DMS153 (cell line): Measurements from ENCODE around the gene RNF4.
"Not testable (repeated sequence)": the region's sequence is repeated elsewhere in the genome, so short reads cannot be mapped to it uniquely, and the experiment has no call there.

Experiments used
- DNase-seq: peaks from one replicate; lab custom pipeline; 2025; lab: John Stamatoyannopoulos, UW

Gene RNF4

DNA sequence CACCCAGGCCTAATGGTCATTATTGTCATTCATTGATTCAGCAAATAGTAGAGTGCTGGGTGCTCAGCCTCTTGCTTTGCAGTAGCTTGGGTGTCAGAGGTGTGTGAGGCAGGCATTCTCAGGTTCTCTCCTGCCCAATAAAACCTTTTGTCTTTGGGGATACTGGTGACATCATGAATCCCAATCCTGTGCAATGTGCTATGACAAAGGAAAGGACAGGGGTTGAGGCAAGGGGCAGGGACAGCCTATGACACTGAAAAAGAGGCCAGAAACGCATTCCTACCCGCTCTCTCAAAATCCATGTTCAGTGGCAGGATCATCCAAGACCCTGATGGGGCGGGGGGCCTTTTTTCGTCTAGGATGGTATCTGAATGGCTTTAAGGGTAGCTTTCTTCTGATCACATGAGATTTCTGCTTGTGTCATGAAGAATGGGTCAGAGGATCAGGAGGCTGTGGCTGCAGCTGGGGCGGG lies 66.0 kb downstream of the RNF4 start:
- no peak for DNase-seq

DNA sequence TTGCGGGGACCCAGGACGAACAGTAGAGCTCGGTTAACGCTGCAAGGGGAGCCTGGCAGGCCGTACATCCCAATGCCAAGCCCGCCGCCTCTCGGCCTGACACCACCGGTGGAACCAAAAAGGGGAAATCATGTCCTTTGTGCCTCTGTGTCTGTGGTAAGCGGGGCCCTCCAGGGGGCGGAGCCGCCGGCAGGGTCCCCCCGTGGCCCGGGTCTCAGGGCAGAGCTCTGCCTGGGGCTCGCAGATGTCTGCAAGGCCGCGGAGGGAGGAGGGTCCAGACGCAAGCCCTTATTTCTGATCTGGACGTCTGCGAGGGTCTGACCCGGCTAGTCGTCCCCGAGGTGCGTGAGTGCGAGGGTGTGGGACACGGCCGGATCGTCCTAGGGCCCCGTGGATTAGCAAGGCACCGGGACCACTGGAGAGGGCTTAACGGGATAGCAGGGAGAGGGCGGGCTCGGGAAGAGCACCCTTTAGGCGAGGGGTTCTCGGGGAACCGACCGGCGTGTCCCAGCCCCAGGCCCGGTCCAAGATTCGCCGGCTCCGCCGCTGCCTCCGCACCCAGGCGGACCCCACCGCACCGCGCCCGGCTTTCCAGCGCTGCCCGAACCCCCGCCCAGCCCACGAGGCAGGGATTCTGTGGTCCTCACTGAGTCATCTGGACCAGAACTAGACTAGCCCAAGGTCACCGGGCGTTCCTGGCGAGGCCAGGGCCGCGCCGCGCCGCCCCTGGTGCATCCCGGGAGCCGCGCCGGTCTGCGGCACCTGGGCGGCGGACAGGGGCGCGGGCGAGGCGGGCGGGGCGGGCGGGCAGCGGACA lies 66.7 kb downstream of the RNF4 start:
- no peak for DNase-seq

DNA sequence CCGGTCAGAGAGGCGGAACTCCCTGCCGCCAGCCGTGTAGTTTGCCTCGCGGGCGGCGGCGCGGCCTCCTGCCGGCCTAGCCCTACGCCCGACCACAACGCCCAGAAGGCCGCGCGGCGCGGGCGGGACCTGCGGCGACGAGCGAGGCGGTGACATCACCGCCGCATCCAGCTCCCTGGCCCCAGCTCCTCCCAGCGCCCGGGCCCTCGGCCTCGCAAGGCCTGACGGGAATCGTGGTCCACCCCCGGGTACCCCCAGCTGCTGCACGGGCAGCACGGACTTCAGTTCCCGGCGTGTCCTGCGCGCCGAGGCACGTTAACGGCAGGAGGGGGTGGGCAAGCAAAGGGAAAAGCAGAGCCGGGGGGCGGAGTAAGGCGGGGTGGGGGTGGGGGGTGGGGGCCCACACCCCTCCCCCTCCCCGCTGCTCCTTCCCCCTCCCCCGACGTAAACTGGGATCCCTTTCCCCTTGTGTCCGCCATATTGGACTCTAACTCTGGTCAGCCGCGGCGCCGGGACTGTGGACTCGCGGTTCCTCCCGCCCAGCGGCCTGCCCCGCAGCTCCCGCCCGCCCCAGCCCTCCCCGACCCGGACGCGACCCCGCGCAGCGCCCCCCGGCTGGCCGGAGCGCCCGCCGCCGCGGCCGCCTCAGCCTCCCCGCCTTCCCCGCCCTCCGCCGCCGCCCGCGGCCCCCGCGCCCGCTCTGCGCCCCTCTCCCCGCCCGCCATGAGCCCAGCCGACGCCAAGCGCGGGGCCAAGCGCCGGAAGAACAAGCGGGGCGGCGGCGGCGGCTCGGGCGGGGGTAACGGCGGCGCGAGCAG lies 67.5 kb downstream of the RNF4 start, which contains the start of gene FAM193A:
FAM193A (plus strand) TSS at position 455 of the 818 bp plus-strand sequence; CDS start at position 724, 269 bp downstream.
- DNase-seq = peak; percentile 92

DNA sequence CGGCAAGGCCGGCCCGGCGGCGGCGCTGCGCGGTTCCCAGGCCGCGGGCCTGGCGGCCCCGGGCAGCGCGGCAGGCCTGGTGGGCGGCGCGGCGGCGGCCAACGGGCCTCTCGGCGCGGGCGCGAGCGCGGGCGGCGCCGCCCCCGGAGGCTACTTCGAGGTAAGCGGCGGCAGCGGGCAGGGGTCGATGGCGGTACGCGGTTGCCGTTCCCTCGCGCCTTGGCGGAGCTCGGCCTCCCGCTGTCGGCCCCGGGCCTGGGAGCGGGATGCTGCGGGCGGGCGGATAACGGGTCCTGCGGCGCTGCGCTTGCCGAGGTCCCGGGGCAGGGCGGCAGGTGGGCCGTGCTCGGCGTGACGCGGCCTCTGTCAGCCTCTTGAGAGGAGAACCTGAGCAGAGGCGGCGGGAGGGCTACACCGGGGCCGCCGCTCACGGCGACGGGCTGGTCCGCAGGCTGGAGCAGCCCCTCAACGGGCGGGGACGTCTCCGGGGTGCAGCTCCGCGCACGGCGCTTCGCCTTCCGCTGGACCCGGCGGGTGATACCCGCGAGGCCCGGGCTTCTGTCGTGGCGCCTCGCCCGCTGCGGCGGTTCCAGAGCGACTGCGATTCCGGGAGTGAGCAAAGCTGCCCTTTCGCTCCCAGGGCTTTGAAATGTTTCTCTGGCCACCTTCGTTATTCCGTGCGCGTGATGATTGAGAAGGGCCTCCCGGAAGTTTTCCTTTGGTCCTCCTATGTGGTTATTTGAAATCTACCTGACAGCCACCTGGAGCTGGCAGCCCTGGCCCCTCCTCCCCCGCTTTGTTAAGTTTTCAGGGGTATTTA lies 68.3 kb downstream of the RNF4 start:
- no peak for DNase-seq

DNA sequence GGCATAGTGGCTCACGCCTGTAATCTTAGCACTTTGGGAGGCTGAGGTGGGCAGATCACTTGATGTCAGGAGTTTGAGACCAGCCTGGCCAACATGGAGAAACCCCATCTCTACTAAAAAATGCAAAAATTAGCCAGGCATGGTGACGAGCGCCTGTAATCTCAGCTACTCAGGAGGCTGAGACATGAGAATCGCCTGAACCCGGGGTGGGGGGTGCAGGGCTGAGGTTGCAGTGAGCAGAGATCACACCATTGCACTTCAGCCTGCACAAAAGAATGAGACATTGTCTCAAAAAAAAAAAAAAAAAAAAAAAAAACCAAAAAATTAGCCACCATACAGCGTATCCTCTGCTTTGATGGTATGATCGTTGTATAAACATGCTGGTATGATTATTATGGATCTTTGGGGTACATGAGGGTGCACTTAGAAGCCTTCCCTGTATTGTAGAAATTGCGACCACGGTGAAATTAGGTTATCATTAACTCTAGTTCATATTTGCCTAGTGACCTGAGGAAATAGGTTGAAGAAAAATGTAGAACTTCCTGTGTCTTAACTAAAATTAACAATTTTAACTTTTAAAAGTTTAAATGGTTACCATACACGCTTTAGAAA lies 74.8 kb downstream of the RNF4 start:
- not testable (repeated sequence) for DNase-seq

DNA sequence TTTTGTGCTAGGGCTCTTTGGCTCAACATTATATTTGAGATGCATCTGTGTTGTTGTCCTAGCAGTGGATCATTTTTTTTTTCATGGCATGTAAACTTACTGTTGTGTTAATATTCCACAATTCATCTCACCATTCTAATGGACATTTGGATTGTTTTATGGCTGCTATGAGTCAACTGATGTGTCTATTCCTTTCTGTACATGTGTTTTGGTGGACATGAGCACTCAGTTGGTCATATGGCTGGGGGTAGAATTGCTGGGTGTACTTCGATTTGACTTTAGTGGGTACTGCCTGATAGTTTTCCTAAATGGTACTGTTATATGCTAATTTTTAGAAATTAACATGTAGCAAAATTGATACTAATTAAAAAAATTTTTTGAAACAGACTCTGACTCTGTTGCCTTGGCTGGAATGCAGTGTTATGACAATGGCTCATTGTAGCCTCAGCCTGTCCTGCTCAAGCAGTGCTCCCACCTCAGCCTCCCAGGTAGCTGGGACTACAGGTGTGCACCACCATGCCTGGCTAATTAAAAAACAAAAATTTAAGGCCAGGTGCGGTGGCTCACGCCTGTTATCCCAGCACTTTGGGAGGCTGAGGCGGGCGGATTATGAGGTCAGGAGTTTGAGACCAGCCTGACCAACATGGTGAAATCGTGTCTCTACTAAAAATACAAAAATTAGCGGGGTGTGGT lies 76.6 kb downstream of the RNF4 start:
- no peak for DNase-seq

DNA sequence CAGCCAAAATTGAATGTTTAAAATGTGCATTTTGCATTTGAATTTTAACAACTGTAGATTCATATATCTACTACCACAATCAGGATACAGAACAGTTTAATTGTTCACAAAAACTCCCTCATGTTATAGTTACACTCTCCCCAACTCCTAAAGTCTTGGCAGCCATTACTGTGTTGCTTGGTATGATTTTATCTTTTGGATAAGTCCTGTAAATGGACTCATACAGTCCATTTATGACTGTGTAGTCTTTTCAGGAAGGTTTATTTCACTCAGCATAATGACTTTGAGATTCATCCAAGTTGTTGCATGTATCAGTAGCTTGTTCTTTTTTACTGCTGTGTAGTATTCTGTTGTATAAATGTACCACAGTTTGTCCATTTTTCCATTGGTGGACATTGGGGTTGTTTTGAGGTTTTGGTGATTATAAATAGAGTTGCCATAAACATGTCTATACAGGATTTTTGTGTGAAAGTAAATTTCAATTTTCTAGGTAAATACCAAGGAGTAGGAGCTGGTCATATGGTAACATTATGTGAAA lies 77.4 kb downstream of the RNF4 start:
- no peak for DNase-seq

DNA sequence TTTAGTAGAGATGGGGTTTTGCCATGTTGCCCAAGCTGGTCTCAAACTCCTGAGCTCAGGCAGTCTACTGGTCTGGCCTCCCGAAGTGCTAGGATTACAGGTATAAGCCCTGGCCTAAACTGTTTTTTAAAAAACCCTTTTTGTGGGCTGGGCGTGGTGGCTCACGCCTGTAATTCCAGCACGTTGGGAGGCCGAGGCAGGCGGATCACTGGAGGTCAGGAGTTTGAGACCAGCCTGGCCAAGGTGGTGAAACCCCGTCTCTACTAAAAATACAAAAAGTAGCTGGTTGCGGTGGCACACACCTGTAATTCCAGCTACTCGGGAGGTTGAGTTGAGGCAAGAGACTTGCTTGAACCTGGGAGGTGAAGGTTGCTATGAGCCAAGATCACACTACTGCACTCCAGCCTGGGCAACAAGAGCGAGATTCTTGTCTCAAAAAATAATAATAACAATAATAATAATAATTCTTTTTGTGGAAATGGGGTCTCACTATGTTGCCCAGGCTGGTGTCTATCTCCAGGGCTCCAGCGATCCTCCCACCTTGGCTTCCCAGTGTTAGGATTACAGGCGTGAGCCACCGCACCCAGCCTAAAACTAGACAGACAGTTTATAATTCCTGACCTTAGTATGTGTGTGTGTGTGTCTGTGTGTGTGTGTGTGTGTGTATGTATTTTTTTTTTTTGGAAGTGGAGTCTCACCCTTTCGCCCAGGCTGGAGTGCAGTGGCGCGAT lies 78.2 kb downstream of the RNF4 start:
- DNase-seq = not testable (repeated sequence)

DNA sequence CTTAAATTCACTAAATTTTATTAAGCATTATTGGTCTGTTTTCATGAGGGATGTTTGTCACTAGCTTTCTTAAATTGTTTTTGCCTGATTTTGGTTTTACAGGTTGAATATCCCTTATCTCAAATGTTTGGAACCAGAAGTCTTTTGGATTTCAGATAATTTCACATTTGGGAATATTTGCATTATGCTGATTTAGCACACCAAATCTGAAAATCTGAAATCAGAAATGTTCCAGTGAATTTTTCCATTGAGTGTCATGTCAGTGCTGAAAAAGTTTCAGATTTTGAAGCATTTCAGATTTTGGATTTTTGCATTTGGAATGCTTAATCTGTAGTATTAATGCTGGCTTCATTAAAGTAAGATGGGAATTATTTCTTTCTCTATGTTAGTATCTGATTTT lies 82.2 kb downstream of the RNF4 start:
- DNase-seq = no peak

DNA sequence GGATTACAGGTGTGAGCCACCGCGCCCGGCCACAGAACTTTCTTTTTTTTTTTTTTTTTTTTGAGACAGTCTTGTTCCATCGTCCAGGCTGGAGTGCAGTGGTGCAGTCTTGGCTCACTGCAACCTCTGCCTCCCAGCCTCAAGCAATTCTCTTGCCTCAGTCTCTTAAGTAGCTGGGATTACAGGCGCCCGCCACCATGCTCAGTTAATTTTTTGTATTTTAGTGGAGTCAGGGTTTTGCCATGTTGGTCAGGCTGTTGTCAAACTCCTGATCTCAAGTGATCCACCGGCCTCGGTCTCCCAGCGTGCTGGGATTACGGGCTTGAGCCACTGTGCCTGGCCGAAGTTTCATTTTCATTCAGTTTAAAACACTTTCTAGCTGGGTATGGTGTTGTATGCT lies 83.9 kb downstream of the RNF4 start:
- no peak for DNase-seq

DNA sequence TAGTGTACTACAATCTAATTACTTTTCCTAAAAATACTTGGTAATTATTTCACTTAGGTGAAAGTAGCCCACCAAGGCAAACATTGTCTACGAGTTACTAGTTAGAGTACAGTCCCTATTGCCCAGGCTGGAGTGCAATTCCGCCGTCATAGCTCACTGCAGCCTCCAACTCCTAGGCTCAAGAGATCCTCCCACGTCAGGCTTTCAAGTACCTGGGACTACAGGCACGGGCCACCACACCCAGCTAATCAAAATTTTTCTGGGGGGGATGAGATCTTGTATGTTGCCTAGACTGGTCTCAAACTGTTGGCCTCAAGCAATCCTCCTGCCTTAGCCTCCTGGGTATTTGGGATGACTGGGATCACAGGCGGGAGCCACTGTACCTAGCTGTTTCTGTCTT lies 89.4 kb downstream of the RNF4 start:
- DNase-seq = no peak

DNA sequence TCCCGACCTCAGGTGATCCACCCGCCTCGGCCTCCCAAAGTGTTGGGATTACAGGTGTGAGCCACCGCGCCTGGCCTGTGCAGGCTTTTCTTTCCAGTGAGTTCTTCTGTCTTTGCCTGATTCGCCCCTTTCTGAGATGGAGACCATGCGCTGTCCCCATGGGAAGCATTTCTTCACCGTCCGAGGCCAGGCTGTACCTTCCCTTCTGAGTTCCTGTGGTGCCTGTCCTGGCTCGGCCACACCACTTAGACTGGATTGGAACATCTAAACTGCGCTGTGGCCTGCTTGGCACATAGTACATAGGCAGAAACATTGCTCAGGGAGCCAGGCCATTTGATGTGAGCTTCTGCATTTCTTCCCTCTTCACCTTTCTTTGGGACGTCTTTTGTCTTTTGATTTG lies 91.3 kb downstream of the RNF4 start:
- DNase-seq = no peak
